Subcutaneous abdominal adipose tissue (tissue), 5 donors: Measurements from ENCODE around the gene CTTNBP2NL.
A peak's percentile ranks its signal among the peaks of the same experiment; 100 is the strongest.

Experiments used
- H3K27ac ChIP-seq: one replicate; pipeline ENCODE4 v1.7.0; 2013; ENCODE audit warnings: low read depth, mild to moderate bottlenecking, inconsistent platforms, low read length, moderate library complexity
- H3K27me3 ChIP-seq, 5 donors: one replicate each; pipeline ENCODE4 v1.7.0; 2013; ENCODE audit warnings: low read length in 5 of 5, inconsistent platforms in 1 of 5; ENCODE audit not compliant: control insufficient read depth in 5 of 5, insufficient read depth in 4 of 5
- H3K36me3 ChIP-seq, 5 donors: one replicate each; pipeline ENCODE4 v1.7.0; 2013; ENCODE audit warnings: low read length in 5 of 5; ENCODE audit not compliant: control insufficient read depth in 5 of 5, insufficient read depth in 5 of 5
- H3K4me1 ChIP-seq, 5 donors: one replicate each; pipeline ENCODE4 v1.7.0; 2013; ENCODE audit warnings: low read length in 5 of 5, mild to moderate bottlenecking in 3 of 5, moderate library complexity in 1 of 5; ENCODE audit not compliant: control insufficient read depth in 5 of 5, insufficient read depth in 5 of 5
- H3K4me3 ChIP-seq, 5 donors: one replicate each; pipeline ENCODE4 v1.7.0; 2013; ENCODE audit warnings: low read length in 5 of 5, low read depth in 1 of 5
- H3K9ac ChIP-seq, 5 donors: one replicate each; pipeline ENCODE4 v1.7.0; 2013; ENCODE audit warnings: low read length in 5 of 5, mild to moderate bottlenecking in 4 of 5, moderate library complexity in 3 of 5
- H3K9me3 ChIP-seq, 5 donors: one replicate each; pipeline ENCODE4 v1.7.0; 2013; ENCODE audit warnings: low read length in 5 of 5; ENCODE audit not compliant: control insufficient read depth in 5 of 5
- donor health status: healthy.
- donor health status: healthy.
- donor health status: healthy.
- donor health status: healthy.
- donor health status: healthy.

Gene CTTNBP2NL

GRCh38 chr1:112501810-112502641, 106.0 kb downstream of the CTTNBP2NL start:
- Histone ChIP-seq H3K9me3 (no peaks in the 10 kb centered on the region), H3K4me3 (peak overlapping the region; percentile 57 to 75 (median 67)), H3K4me1 (peaks cover 2 to 16% (median 12%) of the 10 kb centered on the region in 5 donors), H3K27ac (no peak overlapping the region), H3K36me3 (no peaks in the 10 kb centered on the region), H3K27me3 (peaks cover 0 to 25% (median 13%) of the 10 kb centered on the region in 5 donors), H3K9ac (peak overlapping the region in 4 of 5 donors; percentile 41 to 67 (median 54))

- H3K36me3 ChIP-seq = no peaks in the 10 kb centered on the region
- no peaks in the 10 kb centered on the region for H3K9me3 ChIP-seq
- peaks cover 2 to 20% (median 15%) of the 10 kb centered on the region in 5 donors for H3K4me1 ChIP-seq
- no peak overlapping the region for H3K27ac ChIP-seq
- H3K27me3 ChIP-seq = peaks cover 0 to 29% (median 18%) of the 10 kb centered on the region in 5 donors
- H3K4me3 ChIP-seq = no peak overlapping the region
- H3K9ac ChIP-seq = no peak overlapping the region
These were observed 106.8 kb downstream of the CTTNBP2NL start for GRCh38 chr1:112502826-112503225.

- Histone ChIP-seq H3K9ac (no peak overlapping the region), H3K27ac (no peak overlapping the region), H3K4me1 (peaks cover 2 to 33% (median 28%) of the 10 kb centered on the region in 5 donors), H3K4me3 (no peak overlapping the region), H3K36me3 (no peaks in the 10 kb centered on the region), H3K27me3 (peaks cover 0 to 39% (median 24%) of the 10 kb centered on the region in 5 donors), H3K9me3 (no peaks in the 10 kb centered on the region)
These were observed 108.1 kb downstream of the CTTNBP2NL start for GRCh38 chr1:112504001-112504660.

- Histone ChIP-seq H3K4me1 (peaks cover 2 to 37% (median 30%) of the 10 kb centered on the region in 5 donors), H3K9me3 (no peaks in the 10 kb centered on the region), H3K36me3 (no peaks in the 10 kb centered on the region), H3K27me3 (peaks cover 0 to 42% (median 24%) of the 10 kb centered on the region in 5 donors), H3K9ac (no peak overlapping the region), H3K4me3 (no peak overlapping the region), H3K27ac (no peak overlapping the region)
These were observed 108.8 kb downstream of the CTTNBP2NL start for GRCh38 chr1:112504661-112505399.

GRCh38 chr1:112505400-112505785, 109.4 kb downstream of the CTTNBP2NL start:
- Histone ChIP-seq H3K36me3 (no peaks in the 10 kb centered on the region), H3K4me3 (no peak overlapping the region), H3K4me1 (peaks cover 2 to 37% (median 30%) of the 10 kb centered on the region in 5 donors), H3K9me3 (no peaks in the 10 kb centered on the region), H3K27ac (no peak overlapping the region), H3K9ac (no peak overlapping the region), H3K27me3 (peaks cover 0 to 42% (median 24%) of the 10 kb centered on the region in 5 donors)

GRCh38 chr1:112505878-112506277, 109.9 kb downstream of the CTTNBP2NL start:
- no peak overlapping the region for H3K9ac ChIP-seq
- no peak overlapping the region for H3K27ac ChIP-seq
- H3K4me1 ChIP-seq = peaks cover 2 to 37% (median 30%) of the 10 kb centered on the region in 5 donors
- H3K9me3 ChIP-seq = no peaks in the 10 kb centered on the region
- no peaks in the 10 kb centered on the region for H3K36me3 ChIP-seq
- H3K4me3 ChIP-seq = no peak overlapping the region
- peaks cover 0 to 42% (median 24%) of the 10 kb centered on the region in 5 donors for H3K27me3 ChIP-seq

GRCh38 chr1:112506306-112506705, 110.3 kb downstream of the CTTNBP2NL start:
- Histone ChIP-seq H3K27ac (no peak overlapping the region), H3K36me3 (no peaks in the 10 kb centered on the region), H3K4me1 (peaks cover 2 to 37% (median 30%) of the 10 kb centered on the region in 5 donors), H3K27me3 (peaks cover 0 to 42% (median 24%) of the 10 kb centered on the region in 5 donors), H3K4me3 (no peak overlapping the region), H3K9me3 (no peaks in the 10 kb centered on the region), H3K9ac (no peak overlapping the region)

- H3K9me3 ChIP-seq = no peaks in the 10 kb centered on the region
- peaks cover 2 to 34% (median 28%) of the 10 kb centered on the region in 5 donors for H3K4me1 ChIP-seq
- H3K4me3 ChIP-seq = no peak overlapping the region
- H3K27me3 ChIP-seq = peaks cover 0 to 42% (median 24%) of the 10 kb centered on the region in 5 donors
- no peaks in the 10 kb centered on the region for H3K36me3 ChIP-seq
- no peak overlapping the region for H3K27ac ChIP-seq
- H3K9ac ChIP-seq = no peak overlapping the region
These were observed 110.7 kb downstream of the CTTNBP2NL start for GRCh38 chr1:112506731-112507130.

- Histone ChIP-seq H3K4me1 (peaks cover 2 to 27% (median 22%) of the 10 kb centered on the region in 5 donors), H3K9me3 (no peaks in the 10 kb centered on the region), H3K9ac (no peak overlapping the region), H3K4me3 (peak overlapping the region in 1 of 5 donors; percentile 68), H3K36me3 (no peaks in the 10 kb centered on the region), H3K27me3 (peaks cover 0 to 46% (median 24%) of the 10 kb centered on the region in 5 donors), H3K27ac (no peak overlapping the region)
These were observed 111.3 kb downstream of the CTTNBP2NL start for GRCh38 chr1:112507336-112507735.
